IPS DF 4.7 (cell line): ENCODE results near the gene RPS27.
"Not testable (repeated sequence)": the region's sequence is repeated elsewhere in the genome, so short reads cannot be mapped to it uniquely, and the experiment has no call there.

Experiments used
- DNase-seq: peaks from one replicate; pipeline ENCODE4 v3.0.0-alpha.2; 2013; ENCODE audit warnings: low spot score; ENCODE audit errors: extremely low read depth

RPS27 gene

DNA sequence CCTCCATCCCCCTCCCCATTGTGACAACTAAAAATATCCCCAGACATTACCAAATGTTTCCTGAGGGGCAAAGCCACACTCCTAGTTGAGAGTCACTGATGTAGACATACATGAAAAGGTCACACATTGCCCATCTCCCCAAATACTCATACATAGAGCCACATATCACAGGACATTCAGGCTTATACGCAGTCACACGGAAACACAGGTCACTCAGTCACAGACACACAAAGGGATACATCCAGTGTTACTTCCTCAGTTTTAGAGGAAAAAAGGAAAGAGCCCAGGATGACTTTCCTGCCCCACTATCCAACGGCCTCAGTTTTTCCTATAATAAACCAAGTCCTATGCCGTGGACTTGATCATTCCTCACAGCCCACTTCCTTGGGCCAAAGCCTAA lies 29.1 kb upstream of the RPS27 start:
- DNase-seq, result no peak

DNA sequence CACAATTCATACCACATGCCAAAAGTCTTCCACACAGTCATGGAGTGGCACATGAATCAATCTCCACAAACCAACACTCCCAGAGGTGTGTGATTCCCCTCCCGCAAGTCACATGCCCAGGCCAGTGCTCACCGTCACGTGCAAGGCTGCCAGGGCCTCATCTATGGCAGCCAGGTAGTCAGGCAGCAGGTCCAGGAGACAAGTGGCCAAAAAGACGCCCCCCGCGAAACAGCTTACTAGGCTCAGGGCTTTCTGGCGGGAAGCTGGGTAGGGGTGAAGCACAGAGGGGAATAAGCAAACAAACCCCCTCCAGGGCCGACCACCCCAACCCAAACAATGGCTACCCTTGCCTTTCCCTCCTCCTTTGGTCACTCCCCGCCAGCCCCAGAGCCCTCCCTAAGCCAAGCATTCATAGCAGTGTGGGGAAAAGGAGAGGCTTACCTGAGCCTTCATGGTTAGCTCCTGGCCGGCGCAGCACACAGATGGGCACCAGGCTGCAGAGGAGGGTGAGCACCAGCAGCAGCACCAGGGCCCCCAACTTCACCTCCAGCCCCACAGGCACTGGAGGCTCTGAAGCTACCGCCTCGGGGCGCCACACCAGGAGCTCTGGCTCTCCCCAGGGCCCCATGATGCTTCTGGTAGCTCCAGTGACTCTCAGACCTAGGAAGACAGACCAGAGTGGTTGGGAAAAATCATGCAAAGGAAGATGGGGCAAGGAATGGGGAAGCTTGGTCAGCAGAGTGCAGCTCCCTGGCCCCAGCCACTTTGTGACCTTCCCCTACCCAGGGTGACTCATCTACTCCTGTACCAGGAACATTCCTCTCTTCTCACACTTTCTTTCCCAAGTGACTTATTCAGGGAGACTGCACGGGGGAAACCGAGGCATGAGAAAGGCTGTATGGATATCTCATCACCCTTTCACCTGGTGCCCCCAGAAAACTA lies 28.2 kb upstream of the RPS27 start:
- DNase-seq, result no peak

DNA sequence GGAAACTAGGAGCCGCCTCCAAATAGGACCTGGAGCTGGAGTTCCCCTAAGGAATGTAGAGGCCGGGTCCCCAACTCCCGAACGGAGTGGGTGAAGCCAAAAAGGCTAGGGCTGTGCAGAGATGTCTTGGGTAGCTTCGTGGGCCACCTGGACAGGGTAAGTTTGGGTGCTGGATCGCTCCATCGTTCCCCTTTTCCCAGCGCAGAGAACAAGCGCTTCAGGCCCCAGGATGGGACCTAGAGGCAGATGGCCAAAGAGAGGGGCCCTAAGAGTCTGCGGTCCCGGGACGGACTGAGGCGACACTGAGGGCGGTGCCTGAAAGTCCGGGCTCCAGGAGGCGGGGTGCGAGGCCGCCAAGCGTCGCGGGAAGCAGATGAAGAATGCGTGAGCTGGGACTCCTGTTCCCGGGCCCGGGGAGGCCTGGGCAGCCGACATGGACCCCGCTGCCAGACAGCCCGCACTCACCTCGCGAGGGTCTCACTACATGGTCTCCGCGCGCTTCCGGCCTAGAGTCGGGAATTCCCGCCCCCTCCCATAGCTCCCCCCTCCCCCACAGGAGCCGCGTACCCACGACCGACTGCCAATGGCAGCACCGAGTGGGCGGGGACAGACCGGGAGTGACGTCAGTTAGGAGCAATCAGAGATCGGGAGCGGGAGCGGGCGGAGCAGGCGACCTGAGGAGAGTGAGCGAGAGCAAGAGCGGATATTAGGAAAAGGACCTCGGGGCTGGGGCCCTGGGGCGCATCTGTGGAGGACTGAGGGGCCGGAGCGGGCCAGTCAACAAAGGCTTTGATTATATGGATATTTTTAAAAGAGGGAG lies 27.3 kb upstream of the RPS27 start, which contains the start of gene SLC39A1:
Gene SLC39A1 (minus strand): TSS at position 508 of the 820 bp plus-strand sequence. CDS start 822 bp downstream, outside the sequence.
- no peak for DNase-seq

DNA sequence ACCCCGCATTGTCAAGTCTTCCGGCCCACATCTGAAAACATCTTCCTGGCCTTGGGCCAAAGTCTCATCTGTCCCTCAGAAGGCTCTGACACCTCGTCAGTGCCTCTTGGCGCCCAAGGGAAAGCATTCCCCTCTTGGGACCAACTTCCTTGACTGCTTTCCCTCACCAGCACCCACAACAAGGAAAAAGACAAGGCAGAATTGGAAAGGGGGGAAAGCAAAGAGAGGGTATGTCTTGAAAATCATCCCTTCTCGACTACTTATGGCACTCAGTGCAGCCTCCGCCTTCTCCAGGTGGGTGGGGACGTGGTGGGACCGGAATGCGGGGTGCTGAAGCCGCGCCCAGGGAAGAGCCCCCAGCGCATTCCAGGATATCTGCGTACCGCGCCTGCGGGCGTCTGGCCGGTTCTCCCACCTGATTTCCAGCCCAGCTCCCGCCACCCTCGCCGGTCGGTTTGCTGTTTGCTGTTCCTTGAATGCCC lies 26.7 kb upstream of the RPS27 start:
- no peak for DNase-seq

DNA sequence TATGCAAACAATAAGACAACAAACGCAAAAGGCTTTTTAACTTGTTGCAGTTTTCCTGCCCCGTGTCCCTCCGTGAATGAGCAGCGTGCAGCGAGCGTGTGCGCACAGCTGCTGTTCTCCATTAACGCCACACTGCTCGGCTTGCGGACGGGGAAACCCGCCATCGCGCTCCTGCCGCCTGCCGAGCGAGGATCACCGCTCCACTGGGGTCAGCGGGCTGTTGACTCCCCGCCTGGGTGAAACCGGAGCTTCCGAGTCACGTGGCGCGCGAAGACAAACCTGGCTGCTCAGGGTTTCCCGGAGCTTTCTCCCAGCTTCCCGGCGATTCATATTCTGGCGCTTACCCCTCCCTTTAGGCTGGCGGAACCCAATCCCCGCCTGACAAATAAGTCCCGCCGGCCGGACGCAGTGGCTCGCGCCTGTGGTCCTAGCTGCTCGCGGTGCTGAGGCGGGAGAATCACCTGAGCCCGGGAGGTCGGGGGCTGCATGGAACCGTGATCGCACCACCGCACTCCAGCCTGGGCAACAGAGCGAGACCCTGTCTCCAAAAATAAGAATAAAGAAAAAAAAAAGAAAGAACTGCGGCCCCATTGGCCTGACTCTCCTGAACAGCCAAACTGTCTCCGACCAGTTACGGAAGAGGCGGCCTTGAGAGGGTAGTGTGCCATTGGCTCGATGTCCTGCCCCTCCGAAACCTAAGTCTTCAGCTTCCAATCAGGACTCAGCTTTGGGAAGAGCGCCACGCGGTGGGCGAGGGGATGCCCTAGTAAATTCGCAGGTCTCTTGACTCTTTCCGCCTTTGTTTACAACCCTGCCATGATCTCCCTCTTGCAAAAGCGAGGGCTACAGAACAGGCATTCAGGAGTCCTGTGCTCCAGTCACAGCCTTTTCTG lies 23.2 kb upstream of the RPS27 start, which contains the start of gene CREB3L4:
Gene CREB3L4 (plus strand): TSS at position 796 of the 893 bp plus-strand sequence. CDS start 624 bp downstream, outside the sequence.
- DNase-seq, result peak; percentile 99

DNA sequence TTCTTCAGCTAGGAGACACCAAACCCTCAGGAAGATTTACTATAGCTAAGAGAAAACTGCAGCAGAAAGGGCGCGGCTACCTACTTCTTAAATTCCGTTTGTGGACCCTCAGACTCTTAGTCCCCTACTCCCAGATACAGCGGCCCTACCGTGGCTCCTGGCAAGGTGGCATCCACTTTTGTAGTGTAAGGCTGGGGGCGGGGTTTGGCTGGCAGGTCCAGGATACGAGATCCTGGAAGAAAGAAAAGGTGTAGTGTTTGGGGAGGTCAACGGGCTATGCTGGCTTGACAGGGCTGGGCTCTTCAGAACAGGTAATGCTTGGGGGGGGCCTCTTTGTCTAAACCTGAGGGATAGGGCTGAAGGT lies 22.6 kb upstream of the RPS27 start:
- no peak for DNase-seq

DNA sequence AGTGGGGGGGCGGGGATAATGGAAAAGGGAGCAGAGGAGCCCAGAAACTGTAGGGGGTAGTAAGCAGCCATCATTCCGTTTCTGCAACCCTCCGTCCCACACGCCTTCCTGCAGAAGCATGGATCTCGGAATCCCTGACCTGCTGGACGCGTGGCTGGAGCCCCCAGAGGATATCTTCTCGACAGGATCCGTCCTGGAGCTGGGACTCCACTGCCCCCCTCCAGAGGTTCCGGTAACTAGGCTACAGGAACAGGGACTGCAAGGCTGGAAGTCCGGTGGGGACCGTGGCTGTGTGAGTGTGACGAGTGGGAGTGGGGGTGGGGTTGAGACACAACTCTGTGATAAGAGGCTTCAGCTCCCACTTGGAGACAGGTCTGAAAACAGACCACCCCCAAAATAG lies 22.2 kb upstream of the RPS27 start:
- no peak for DNase-seq

DNA sequence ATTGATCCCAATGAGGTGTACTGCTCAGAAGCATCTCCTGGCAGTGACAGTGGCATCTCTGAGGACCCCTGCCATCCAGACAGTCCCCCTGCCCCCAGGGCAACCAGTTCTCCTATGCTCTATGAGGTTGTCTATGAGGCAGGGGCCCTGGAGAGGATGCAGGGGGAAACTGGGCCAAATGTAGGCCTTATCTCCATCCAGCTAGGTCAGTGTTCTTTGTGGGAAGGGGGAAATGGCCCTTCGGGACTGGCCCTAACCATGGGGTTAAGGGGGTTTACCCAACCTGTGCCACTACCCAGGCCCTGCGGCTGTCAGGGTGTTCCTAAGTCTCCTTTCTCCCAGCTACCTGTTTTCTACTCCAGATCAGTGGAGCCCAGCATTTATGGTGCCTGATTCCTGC lies 21.6 kb upstream of the RPS27 start:
- no peak for DNase-seq

DNA sequence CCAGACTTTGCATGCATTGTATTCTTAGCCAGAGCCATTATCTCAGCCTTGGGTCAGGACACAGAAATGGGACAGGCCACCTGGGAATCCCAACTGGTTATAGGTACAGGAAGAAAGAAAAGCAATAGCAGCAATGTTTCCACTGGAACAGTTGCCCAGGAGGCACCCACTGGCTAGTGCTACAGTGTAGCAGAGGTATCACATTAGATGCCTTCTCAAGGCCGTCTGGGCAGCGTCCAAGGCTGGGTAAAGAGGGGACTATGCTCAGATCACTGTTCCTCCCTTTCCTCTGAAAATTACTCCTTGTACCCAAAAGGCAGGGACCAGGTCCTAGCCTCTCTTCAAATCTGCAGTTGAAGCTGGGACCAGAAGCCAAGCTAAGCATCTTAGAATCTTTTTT lies 20.2 kb upstream of the RPS27 start:
- DNase-seq, result no peak

DNA sequence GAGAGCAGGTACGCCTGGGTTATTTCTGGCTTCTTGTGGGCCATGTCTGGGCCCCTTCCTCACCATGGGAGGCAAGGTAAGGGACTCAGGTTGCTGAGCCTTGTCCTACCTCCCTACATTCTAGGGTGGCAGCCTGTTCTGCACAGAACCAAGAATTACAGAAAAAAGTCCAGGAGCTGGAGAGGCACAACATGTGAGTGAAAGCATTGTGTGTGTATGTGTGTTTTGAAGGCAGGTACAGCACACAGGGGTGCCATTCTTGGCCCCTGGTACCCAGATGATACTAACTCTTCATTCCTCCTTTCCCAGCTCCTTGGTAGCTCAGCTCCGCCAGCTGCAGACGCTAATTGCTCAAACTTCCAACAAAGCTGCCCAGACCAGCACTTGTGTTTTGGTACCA lies 17.5 kb upstream of the RPS27 start:
- no peak for DNase-seq

DNA sequence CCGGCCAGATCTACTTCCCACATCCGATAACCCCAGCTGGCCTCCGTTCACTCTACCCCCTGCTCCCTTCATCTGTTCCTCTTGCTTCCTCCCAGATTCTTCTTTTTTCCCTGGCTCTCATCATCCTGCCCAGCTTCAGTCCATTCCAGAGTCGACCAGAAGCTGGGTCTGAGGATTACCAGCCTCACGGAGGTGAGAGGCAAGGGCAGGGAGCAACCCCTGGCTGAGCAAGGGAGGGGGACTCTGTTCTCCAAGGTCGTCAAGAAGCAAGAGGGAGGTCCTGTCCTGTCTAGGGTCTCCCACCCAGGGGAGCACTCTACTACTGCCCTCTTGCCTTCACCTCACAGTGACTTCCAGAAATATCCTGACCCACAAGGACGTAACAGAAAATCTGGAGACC lies 17.0 kb upstream of the RPS27 start:
- no peak for DNase-seq

DNA sequence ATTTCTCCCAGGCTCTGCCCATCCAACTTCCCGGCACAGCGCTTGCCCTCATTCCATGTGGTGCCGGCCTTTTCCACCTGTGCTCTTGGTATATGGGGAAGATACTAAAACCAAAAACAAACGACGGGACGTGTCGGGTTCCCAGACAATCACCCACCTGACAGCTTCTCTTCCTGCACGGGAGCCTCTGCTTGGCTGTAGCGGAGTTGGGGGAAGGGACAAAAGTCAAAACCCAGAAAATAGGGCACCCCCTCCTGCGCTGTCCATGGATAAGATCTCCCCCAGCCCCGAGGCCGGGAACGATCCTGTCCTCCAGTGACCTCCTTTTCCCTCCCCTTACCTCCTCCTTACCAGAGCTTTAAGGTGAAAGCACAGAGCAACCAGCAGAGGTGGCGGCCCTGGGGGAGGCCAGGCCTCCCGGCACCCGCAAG lies 13.7 kb upstream of the RPS27 start:
- no peak for DNase-seq

DNA sequence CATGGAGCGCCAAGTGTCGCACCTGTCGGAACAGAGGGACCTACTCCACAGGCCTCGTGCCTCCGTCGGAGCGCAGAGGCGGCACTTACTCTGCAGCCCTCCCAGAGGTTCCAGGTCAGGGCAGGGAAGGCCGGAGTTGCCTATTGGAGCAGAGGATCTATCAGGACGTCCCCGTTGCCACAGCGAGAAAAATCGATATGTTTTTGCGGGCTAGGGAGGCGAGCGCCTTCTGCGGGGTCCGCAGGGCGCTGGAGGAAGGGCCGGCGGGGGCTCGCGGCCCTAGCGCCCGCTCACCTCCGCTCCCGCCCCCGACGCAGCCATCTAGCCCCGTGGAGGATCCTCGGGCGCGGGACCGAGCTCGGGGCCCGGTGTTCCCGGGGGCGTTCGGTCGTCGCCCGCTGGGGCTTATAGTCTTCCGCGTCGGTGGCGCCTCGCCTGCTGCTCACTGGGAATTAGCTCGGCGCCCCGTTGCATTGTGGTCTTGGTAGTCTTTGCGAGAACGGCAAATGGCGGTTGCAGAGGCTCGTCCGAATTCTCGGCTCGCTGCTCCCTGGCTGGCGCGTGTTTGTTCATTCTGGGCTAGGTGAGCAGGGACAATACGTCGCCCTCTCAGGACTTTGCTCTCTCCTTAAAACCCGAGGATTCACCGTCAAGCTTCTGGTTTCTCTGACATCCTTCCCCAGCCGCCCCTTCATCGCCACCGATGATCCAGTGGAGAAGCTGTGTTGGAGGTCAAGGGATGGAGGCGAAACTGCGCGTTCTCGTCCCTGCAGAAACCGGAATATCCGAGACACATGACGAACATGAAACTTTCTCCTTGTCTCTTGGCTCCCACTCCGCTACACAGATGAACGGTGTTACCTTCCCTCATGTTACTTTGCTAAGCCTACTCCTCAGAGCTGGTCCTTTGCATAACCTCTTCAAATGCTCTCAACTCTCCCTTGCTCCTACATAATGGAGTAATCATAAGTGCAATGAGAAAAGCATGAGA lies 13.0 kb upstream of the RPS27 start, which contains the start of gene JTB:
Gene JTB (minus strand): TSS at position 425 of the 991 bp plus-strand sequence. CDS start 422 bp downstream, at position 3.
- DNase-seq, result no peak

DNA sequence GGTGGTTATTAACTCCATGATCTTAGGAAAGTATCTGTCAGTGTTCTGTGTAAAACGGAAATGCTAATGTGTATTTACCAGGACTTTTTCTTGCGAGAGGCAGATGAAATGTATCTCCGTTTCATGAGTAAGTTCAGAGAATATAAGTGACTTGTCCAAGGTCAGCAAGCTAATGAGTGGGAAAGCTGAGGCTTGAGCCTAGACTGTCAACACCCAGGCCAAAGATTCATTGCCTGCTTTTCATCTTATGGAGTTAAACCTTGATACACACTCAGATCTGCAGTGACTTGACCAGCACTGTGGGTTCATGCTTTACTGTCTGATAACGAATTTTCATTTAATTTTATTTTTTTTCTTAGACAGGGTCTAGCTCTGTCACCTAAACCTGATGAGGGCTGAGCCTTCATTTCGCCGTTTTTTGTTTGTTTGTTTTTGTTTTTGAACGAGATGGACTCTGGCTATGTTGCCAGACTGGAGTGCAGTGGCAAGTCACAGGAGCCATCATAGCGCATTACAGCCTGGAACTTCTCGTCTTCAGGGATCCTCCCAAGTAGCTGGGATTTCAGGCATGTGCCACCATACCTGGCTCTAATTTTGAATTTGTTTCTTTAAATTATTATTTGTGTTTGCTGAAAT lies 12.2 kb upstream of the RPS27 start:
- no peak for DNase-seq

DNA sequence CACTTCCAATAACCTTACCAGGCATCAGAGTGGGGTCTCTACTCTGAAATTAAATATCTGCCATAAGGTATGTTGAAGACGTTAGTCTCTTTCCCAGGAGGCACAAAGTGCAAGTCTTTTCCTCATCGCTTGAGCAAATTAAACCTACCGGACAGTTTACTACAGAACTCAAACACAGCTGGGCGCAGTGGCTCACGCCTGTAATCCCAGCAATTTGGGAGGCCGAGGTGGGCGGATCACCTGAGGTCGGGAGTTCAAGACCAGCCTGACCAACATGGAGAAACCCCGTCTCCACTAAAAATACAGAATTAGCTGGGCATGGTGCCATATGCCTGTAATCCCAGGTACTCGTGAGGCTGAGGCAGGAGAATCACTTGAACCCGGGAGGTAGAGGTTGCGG lies 11.5 kb upstream of the RPS27 start:
- DNase-seq, result not testable (repeated sequence)

DNA sequence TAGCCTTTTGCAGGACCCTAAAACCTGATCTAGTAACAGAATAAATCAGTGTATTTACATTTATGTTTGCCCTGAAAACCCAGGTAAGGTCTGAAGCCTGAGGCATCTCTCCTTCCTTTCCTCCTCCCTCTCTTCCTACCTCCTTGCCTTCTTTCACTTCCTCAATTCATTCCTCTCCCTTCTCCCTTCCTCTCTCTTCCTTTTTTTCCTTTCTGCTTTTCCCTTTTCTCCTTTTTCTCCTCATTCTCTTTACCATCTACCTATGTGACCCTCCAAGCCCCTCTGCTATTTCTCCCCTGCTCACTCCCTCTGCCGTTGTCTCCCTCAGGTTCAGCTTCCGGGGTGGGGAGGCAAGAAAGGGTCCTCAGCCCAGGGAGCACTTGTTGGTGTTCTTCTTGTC lies 8.8 kb upstream of the RPS27 start:
- not testable (repeated sequence) for DNase-seq

DNA sequence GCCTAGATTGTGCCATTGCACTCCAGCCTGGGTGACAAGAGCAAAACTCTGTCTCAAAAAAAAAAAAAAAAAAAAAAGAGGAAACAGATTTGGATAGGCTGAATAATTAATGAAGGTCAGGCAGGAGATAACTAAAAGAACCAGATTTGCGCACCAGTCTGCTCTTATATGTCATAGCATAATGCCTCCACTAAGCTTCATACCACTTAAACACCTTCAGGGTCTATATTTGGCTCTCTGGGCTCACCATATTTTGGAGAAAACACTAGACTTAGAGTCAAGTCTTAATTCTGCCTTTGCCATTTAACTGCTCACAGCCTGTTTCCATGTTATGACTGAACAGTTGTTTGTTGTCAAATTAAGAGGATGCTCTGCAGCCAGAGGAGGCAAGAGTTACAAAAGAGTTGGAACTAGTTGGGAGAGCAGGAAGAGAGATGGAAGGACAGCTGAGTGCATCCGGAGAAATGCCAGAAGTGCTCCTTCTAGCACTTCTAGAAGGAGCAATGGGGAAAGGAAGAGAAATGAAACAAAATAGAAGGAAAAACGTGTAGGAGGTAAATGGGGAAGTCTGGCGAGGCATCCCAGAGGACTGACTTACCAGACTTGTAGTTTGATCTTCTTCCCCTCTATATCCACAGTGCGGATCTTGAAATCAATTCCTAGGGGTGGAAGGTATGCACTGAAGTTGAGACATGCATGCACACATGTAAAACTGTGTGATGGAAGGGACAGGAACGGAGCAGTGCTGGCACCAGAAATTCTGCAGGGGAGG lies 6.3 kb upstream of the RPS27 start:
- DNase-seq, result no peak

DNA sequence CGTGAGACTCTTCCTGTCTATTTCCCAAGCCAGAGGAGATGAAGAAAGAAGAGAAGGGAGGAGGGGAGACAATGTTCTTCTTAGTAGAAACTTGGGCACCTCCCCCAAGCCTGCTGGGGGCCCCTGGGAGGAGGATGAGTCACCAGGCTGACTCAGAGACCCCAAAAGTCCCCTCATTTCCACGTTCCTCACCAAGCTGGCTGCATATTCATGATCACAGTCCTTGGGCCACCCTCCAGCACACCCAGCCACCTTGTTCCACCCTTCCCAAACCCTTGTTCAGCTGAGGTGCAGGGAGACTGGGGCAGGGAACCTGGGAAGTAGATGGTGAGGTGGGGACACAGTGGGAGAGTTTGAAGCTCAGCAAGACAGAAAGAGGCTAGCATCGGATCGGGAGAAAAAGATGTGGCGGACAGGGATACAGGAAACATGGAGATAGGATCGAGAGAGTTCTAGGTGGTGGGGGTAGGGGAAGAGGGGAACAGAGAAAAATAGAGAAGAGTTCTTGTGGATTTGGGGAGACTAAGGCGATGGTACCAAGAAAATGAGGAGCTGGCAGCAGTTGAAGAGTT lies 5.1 kb upstream of the RPS27 start:
- DNase-seq, result no peak
